ENCODE data around the gene CDRT15.

- TF ChIP-seq POLR2AphosphoS5 (IDR thresholded peaks at IDR 0.05; ENCODE audit: low read depth, low read length) (no peak), POU2F2 (IDR thresholded peaks at IDR 0.05; ENCODE audit: low read depth, low read length) (no peak), POLR2A (IDR thresholded peaks at IDR 0.05; ENCODE audit: low read depth, low read length) (no peak), SPI1 (IDR thresholded peaks at IDR 0.05; ENCODE audit: low read depth, low read length) (no peak), TAF1 (IDR thresholded peaks at IDR 0.05; ENCODE audit: low read depth, low read length) (no peak), PAX5 (IDR thresholded peaks at IDR 0.05; ENCODE audit: insufficient read depth, low read length, severe bottlenecking) (no peak)
Measured at GRCh38 chr17:14225254-14225980, 11.2 kb downstream of the CDRT15 start.

All from GM12891 (cell line).